SHP77 treated with DMSO at 0.1 percent for 48 hours (cell line): ENCODE measurements around the gene THSD7B.
"Not testable (repeated sequence)": the region's sequence is repeated elsewhere in the genome, so short reads cannot be mapped to it uniquely, and the experiment has no call there.

Experiments used
- DNase-seq: peaks from one replicate; lab custom pipeline; 2025; lab: John Stamatoyannopoulos, UW

The THSD7B gene

GRCh38 chr2:137255990-137256389 lies 490.6 kb downstream of the THSD7B start:
- DNase-seq: no peak

GRCh38 chr2:137261881-137262585 lies 496.7 kb downstream of the THSD7B start:
- DNase-seq: no peak

GRCh38 chr2:137262594-137262993 lies 497.2 kb downstream of the THSD7B start:
- DNase-seq: no peak

GRCh38 chr2:137287913-137288639 lies 522.7 kb downstream of the THSD7B start:
- DNase-seq: no peak

- no peak for DNase-seq
Observed at GRCh38 chr2:137291836-137292570, 526.7 kb downstream of the THSD7B start.

- DNase-seq: no peak
Observed at GRCh38 chr2:137298377-137298776, 533.0 kb downstream of the THSD7B start.

GRCh38 chr2:137300987-137301386 lies 535.6 kb downstream of the THSD7B start:
- DNase-seq: no peak

- DNase-seq: no peak
Observed at GRCh38 chr2:137302957-137303356, 537.6 kb downstream of the THSD7B start.

GRCh38 chr2:137316075-137316474 lies 550.7 kb downstream of the THSD7B start:
- no peak for DNase-seq

GRCh38 chr2:137321566-137321965 lies 556.2 kb downstream of the THSD7B start:
- no peak for DNase-seq

GRCh38 chr2:137331562-137331961 lies 566.2 kb downstream of the THSD7B start:
- DNase-seq: not testable (repeated sequence)

GRCh38 chr2:137333386-137334165 lies 568.2 kb downstream of the THSD7B start:
- no peak for DNase-seq

GRCh38 chr2:137336067-137336466 lies 570.7 kb downstream of the THSD7B start:
- DNase-seq: no peak

- peak; percentile 3 for DNase-seq
Observed at GRCh38 chr2:137339051-137339450, 573.7 kb downstream of the THSD7B start.

GRCh38 chr2:137345994-137346393 lies 580.6 kb downstream of the THSD7B start:
- no peak for DNase-seq

GRCh38 chr2:137348301-137348700 lies 583.0 kb downstream of the THSD7B start:
- no peak for DNase-seq

GRCh38 chr2:137357634-137358033 lies 592.3 kb downstream of the THSD7B start:
- DNase-seq: no peak

- no peak for DNase-seq
Observed at GRCh38 chr2:137367361-137367760, 602.0 kb downstream of the THSD7B start.

GRCh38 chr2:137369106-137369505 lies 603.8 kb downstream of the THSD7B start:
- DNase-seq: peak; percentile 8

GRCh38 chr2:137379186-137379585 lies 613.8 kb downstream of the THSD7B start:
- DNase-seq: no peak

- DNase-seq: no peak
Observed at GRCh38 chr2:137380610-137381009, 615.3 kb downstream of the THSD7B start.

GRCh38 chr2:137381731-137382130 lies 616.4 kb downstream of the THSD7B start:
- DNase-seq: no peak
